Panc1 (cell line): ENCODE results near the gene HMCN2.

Source experiments
- CTCF ChIP-seq: fragments of 450-650 bp; IDR thresholded peaks from 2 replicates; pipeline ENCODE4 v1.5.1; 2017; ENCODE audit warnings: mild to moderate bottlenecking
- POLR2AphosphoS5 ChIP-seq: IDR thresholded peaks from 2 replicates; pipeline ENCODE4 v1.6.1; 2012; ENCODE audit warnings: mild to moderate bottlenecking, low read depth, low read length, moderate library complexity

DNA sequence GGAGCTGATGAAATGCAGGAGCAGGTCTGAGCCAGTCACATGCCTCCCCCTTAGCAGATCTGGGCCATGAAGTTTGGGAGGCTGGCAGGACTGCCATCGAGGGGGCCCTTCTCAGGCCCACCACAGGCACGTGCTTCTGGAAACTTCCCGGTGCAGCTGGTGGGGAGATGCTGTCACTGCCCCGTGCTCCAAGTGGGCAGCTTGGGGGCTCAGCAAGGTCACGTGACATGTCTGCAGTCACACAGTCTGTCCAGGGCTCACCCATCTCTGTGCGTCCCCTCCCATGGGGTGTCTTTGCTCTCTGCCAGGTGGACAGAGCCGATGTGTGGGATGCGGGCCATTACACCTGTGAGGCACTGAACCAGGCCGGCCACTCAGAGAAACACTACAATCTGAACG is 99.8 kb downstream of the HMCN2 start:
- TF ChIP-seq CTCF (no peak), POLR2AphosphoS5 (no peak)
